SK-N-SH (cell line): ENCODE results near the gene TMPRSS15. TPM values are rescaled to one million over a fixed set of nuclear protein-coding genes. Genes with fewer than 3 reads are reported as not detected.

Experiments used
- CTCF ChIA-PET: fragments of 300-600, 350-600 bp; formaldehyde crosslinking; extraction: SDS; loops from one replicate; lab custom pipeline; 2021; lab: Yijun Ruan, JAX
- POLR2A ChIA-PET: fragments of 350-600 bp; sonication (Branson Sonifier 250); formaldehyde crosslinking; extraction: SDS; loops from one replicate; lab custom pipeline; 2020; ENCODE audit warnings: antibody characterized with exemption, inconsistent platforms; lab: Yijun Ruan, JAX
- DNase-seq: peaks from one replicate; pipeline ENCODE4 v3.0.0; 2012
- H2AFZ ChIP-seq: fragments of 200-600 bp; sonication (generic); 2 replicates; pipeline ENCODE4 v1.8.1; 2016; ENCODE audit warnings: antibody characterized with exemption, mild to moderate bottlenecking, low read depth
- H3F3A ChIP-seq: fragments of 200-600 bp; sonication (generic); replicated peaks from 2 replicates; pipeline ENCODE3; 2016; ENCODE audit warnings: antibody characterized with exemption, mild to moderate bottlenecking; ENCODE audit not compliant: insufficient read depth
- H3K27ac ChIP-seq, 2 experiments: fragments of 200-500 bp in 1 of 2; fragments of 200-600 bp in 1 of 2; sonication (Bioruptor generic) in 1 of 2; sonication (generic), shearing (Covaris generic) in 1 of 2; 2 replicates each; pipeline versions ENCODE4 v1.5.1 to v1.6.1; 2014 to 2016; ENCODE audit warnings: low read depth in 2 of 2, inconsistent platforms in 1 of 2, low read length in 1 of 2, mild to moderate bottlenecking in 1 of 2, mixed read lengths in 1 of 2
- H3K27me3 ChIP-seq: fragments of 200-600 bp; sonication (generic), shearing (Covaris generic); 2 replicates; pipeline ENCODE4 v1.6.1; 2016; ENCODE audit warnings: mixed run types; ENCODE audit not compliant: insufficient read depth
- H3K36me3 ChIP-seq, 2 experiments: fragments of 200-500 bp in 1 of 2; fragments of 200-600 bp in 1 of 2; sonication (Bioruptor generic) in 1 of 2; sonication (generic) in 1 of 2; replicated peaks in 1 of 2; 2 replicates each; pipeline versions ENCODE3 to v1.5.1; 2014 to 2016; ENCODE audit warnings: low read length in 1 of 2, mild to moderate bottlenecking in 1 of 2; ENCODE audit not compliant: insufficient read depth in 2 of 2, control insufficient read depth in 1 of 2
- H3K4me1 ChIP-seq, 2 experiments: fragments of 200-500 bp in 1 of 2; fragments of 200-600 bp in 1 of 2; sonication (Bioruptor generic) in 1 of 2; sonication (generic), shearing (Covaris generic) in 1 of 2; 2 replicates each; pipeline versions ENCODE4 v1.5.1 to v1.6.1; 2014 to 2016; ENCODE audit warnings: low read depth in 1 of 2, low read length in 1 of 2, mixed run types in 1 of 2; ENCODE audit not compliant: insufficient read depth in 2 of 2, control insufficient read depth in 1 of 2
- H3K4me2 ChIP-seq: fragments of 200-600 bp; sonication (generic), shearing (Covaris generic); 2 replicates; pipeline ENCODE4 v1.6.1; 2017; ENCODE audit warnings: mixed run types
- H3K4me3 ChIP-seq, 2 experiments: fragments of 200-500 bp in 1 of 2; fragments of 200-600 bp in 1 of 2; sonication (Bioruptor generic) in 1 of 2; sonication (generic), shearing (Covaris generic) in 1 of 2; 2 replicates each; pipeline versions ENCODE4 v1.5.1 to v1.8.1; 2014 to 2016; ENCODE audit warnings: low read depth in 2 of 2, inconsistent platforms in 1 of 2, low read length in 1 of 2, mild to moderate bottlenecking in 1 of 2, mixed read lengths in 1 of 2, moderate library complexity in 1 of 2
- H3K79me2 ChIP-seq: fragments of 200-600 bp; sonication (generic); 2 replicates; pipeline ENCODE4 v1.8.1; 2017; ENCODE audit warnings: mild to moderate bottlenecking; ENCODE audit not compliant: insufficient read depth
- H3K9ac ChIP-seq: fragments of 200-600 bp; sonication (generic); 2 replicates; pipeline ENCODE4 v1.6.1; 2017; ENCODE audit warnings: mixed run types
- H3K9me2 ChIP-seq: fragments of 200-600 bp; sonication (generic); 2 replicates; pipeline ENCODE4 v1.6.1; 2017; ENCODE audit warnings: mixed run types
- H3K9me3 ChIP-seq: fragments of 200-600 bp; sonication (generic); 2 replicates; pipeline ENCODE4 v1.6.1; 2017; ENCODE audit warnings: mixed run types, mild to moderate bottlenecking, moderate library complexity
- H4K20me1 ChIP-seq: fragments of 200-600 bp; sonication (generic); 2 replicates; pipeline ENCODE4 v1.6.1; 2017; ENCODE audit warnings: mild to moderate bottlenecking, mixed run types; ENCODE audit not compliant: insufficient read depth
- CHD2 ChIP-seq: fragments of 150-350 bp; IDR thresholded peaks from 2 replicates; pipeline ENCODE4 v1.6.1; 2018; ENCODE audit warnings: low read length; ENCODE audit not compliant: partially characterized antibody
- CTCF ChIP-seq: fragments of 200-600 bp; sonication (generic); IDR thresholded peaks from 2 replicates; pipeline ENCODE4 v1.6.1; 2017; ENCODE audit warnings: antibody characterized with exemption, mild to moderate bottlenecking, moderate library complexity
- FOXJ3 ChIP-seq: sonication (generic); formaldehyde crosslinking; IDR thresholded peaks from 2 replicates; pipeline ENCODE4 v1.5.1; 2020; ENCODE audit warnings: mild to moderate bottlenecking, missing genetic modification reagents
- GABPA ChIP-seq: IDR thresholded peaks from 2 replicates; pipeline ENCODE4 v1.4.0; 2012; ENCODE audit warnings: low read depth, mild to moderate bottlenecking
- IRF3 ChIP-seq: fragments of 150-350 bp; IDR thresholded peaks from 2 replicates; pipeline ENCODE4 v1.6.1; 2016; ENCODE audit warnings: mild to moderate bottlenecking, low read depth, low read length
- JUND ChIP-seq: IDR thresholded peaks from 2 replicates; pipeline ENCODE4 v1.4.0; 2012
- RFX5 ChIP-seq: IDR thresholded peaks from 2 replicates; pipeline ENCODE4 v1.6.1; 2012; ENCODE audit warnings: mild to moderate bottlenecking, improper control_type of control experiment, low read length
- SIN3A ChIP-seq: IDR thresholded peaks from 2 replicates; pipeline ENCODE4 v1.6.1; 2012; ENCODE audit warnings: low read depth, mild to moderate bottlenecking, low read length, moderate library complexity, borderline replicate concordance
- TAF1 ChIP-seq: IDR thresholded peaks from 2 replicates; pipeline ENCODE4 v1.6.1; 2012; ENCODE audit warnings: low read depth, mild to moderate bottlenecking, low read length, moderate library complexity, borderline replicate concordance
- WGBS: methylation state at CpG from one replicate; pipeline ENCODE4 v1.1.6; 2017; ENCODE audit warnings: low lambda C conversion rate; 5-methylcytosine and 5-hydroxymethylcytosine counted together
- polyA plus RNA-seq, 3 experiments: library from polyadenylated mRNA; depleted of rRNA; stranded (reverse); fragments of >200 nt; gene quantifications; 2 replicates each; pipeline ENCODE4 v1.2.3, GENCODE V29; 2012

The TMPRSS15 gene
- polyA plus RNA-seq, 1 of the 3 experiments (the other 2 are of a cell fraction), result 0.03 TPM

- Histone ChIP-seq H3K4me1 (no peaks in the 10 kb centered on the region; a peak in 1 of 4 replicates), H3K27me3 (no peaks in the 10 kb centered on the region), H3K9ac (no peak overlapping the region), H3K27ac (no peak overlapping the region), H3K79me2 (no peaks in the 10 kb centered on the region), H3K36me3 (no peaks in the 10 kb centered on the region), H2AFZ (no peak overlapping the region), H3K4me2 (no peak overlapping the region), H3F3A (no peaks in the 10 kb centered on the region), H3K4me3 (no peak overlapping the region), H3K9me3 (no peaks in the 10 kb centered on the region), H3K9me2 (no peaks in the 10 kb centered on the region; the same call in 1 of the 2 replicates), H4K20me1 (no peaks in the 10 kb centered on the region)
- ChIA-PET POLR2A (no interaction called here), CTCF (interaction anchor here (0.6 to 1.8 kb wide), 2 partner anchors 25 to 461 kb away, joined by 3 to 4 read pairs; no protein-coding TSS in a partner anchor)
- TF ChIP-seq SIN3A (no peak), TAF1 (no peak), CHD2 (no peak), JUND (no peak), FOXJ3 (CRISPR knock-in tag) (no peak), IRF3 (no peak), RFX5 (no peak), CTCF (peak; percentile 21; the same call in 1 of the 2 replicates)
- DNase-seq, result no peak
- WGBS, result 0% methylated on average over 2 of the region's 2 CpGs
These were observed 153.9 kb downstream of the TMPRSS15 start for GRCh38 chr21:18249672-18250071.

GRCh38 chr21:18248171-18248570 lies 155.4 kb downstream of the TMPRSS15 start:
- Histone ChIP-seq H3K9ac (no peak overlapping the region), H3K27me3 (no peaks in the 10 kb centered on the region), H3K4me3 (no peak overlapping the region)
- TF ChIP-seq SIN3A, result no peak
- no peak for TF ChIP-seq GABPA
- TF ChIP-seq, all 33 proteins: peak for 0
- Histone ChIP-seq H3K79me2 (no peaks in the 10 kb centered on the region), H3K4me2 (no peak overlapping the region), H3K27ac (no peak overlapping the region), H3F3A (no peaks in the 10 kb centered on the region), H3K4me1 (no peaks in the 10 kb centered on the region; a peak in 1 of 4 replicates), H2AFZ (no peak overlapping the region), H3K9me3 (no peaks in the 10 kb centered on the region), H4K20me1 (no peaks in the 10 kb centered on the region), H3K36me3 (no peaks in the 10 kb centered on the region), H3K9me2 (no peaks in the 10 kb centered on the region; the same call in 1 of the 2 replicates)
- ChIA-PET POLR2A (no interaction called here), CTCF (no interaction called here)
- WGBS, result 0% methylated on average over 1 of the region's 1 CpG
- DNase-seq, result no peak
